Adrenal gland (tissue), 5 donors: ENCODE results near the gene DCLK3.

ENCODE experiments used
- CTCF ChIP-seq, 6 experiments: fragments of 450-650 bp in 4 of 6; fragments of 200-600 bp in 2 of 6; sonication (generic) in 1 of 6; IDR thresholded peaks; 1 replicate in 5 of 6; 2 replicates in 1 of 6; pipeline versions ENCODE4 v1.5.1 to v1.8.0; 2016 to 2021; ENCODE audit warnings: antibody characterized with exemption in 6 of 6, mild to moderate bottlenecking in 2 of 6, moderate library complexity in 1 of 6
- POLR2A ChIP-seq, 2 donors: fragments of 450-650 bp; IDR thresholded peaks; one replicate each; pipeline ENCODE4 v1.6.1; 2017; ENCODE audit warnings: antibody characterized with exemption in 2 of 2, mild to moderate bottlenecking in 2 of 2, moderate library complexity in 1 of 2
- donor health status: DM: no; HTN: no; CAD: no.

- TF ChIP-seq CTCF (IDR thresholded peaks at IDR 0.05) (no peak), POLR2A (IDR thresholded peaks at IDR 0.05) (no peak)
Observed at GRCh38 chr3:36796881-36797280, 32.5 kb upstream of the DCLK3 start.
